Prostate gland (tissue), 2 donors: ENCODE measurements around the gene EDDM13.

ENCODE experiments used
- CTCF ChIP-seq, 4 experiments: fragments of 200-600 bp in 2 of 4; fragments of 450-650 bp in 2 of 4; sonication (generic) in 2 of 4; IDR thresholded peaks; 1 replicate in 3 of 4; 2 replicates in 1 of 4; pipeline ENCODE4 v1.5.1; 2016 to 2019; ENCODE audit warnings: antibody characterized with exemption in 4 of 4, mild to moderate bottlenecking in 2 of 4, moderate library complexity in 2 of 4
- POLR2AphosphoS5 ChIP-seq: sonication (generic); formaldehyde crosslinking; IDR thresholded peaks from one replicate; pipeline ENCODE4 v1.6.1; 2017; ENCODE audit warnings: antibody characterized with exemption

DNA sequence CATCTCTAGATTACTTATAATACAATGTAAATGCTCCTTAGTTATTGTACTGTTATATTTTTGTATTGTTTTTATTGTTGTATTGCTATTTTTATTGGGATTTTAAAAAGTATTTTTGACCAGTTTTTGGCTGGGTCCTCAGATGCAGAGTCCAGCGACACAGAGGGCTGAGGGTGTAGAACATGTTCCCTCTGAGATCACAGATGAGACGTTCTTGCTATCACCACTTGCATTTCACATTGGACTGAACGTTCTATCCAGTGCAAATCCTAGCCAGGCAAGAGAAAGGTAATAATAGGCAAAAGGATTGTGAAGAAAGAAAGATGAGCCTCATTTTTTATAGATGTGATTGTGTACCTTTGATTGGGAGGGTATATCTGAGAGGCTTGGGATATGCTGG lies 27.1 kb downstream of the EDDM13 start:
- TF ChIP-seq CTCF (IDR thresholded peaks at IDR 0.05) (no peak), POLR2AphosphoS5 (no peak)
